Suprapubic skin (tissue), 4 donors: Measurements from ENCODE around the gene TRIM37.

Experiments
- POLR2A ChIP-seq, 2 donors: fragments of 450-650 bp; IDR thresholded peaks; one replicate each; pipeline ENCODE4 v1.6.1; 2017; ENCODE audit warnings: antibody characterized with exemption in 2 of 2, mild to moderate bottlenecking in 2 of 2, moderate library complexity in 2 of 2
- POLR2AphosphoS5 ChIP-seq, 3 donors: sonication (generic); formaldehyde crosslinking; IDR thresholded peaks; one replicate each; pipeline ENCODE4 v1.6.1; 2017; ENCODE audit warnings: antibody characterized with exemption in 3 of 3
- TF ChIP-seq, protein P1 (sequence below), 2 donors: fragments of 200-600 bp in 1 of 2; fragments of 450-650 bp in 1 of 2; sonication (generic) in 1 of 2; IDR thresholded peaks; one replicate each; pipeline ENCODE4 v1.5.1; 2016 to 2019; ENCODE audit warnings: antibody characterized with exemption in 2 of 2, mild to moderate bottlenecking in 1 of 2, moderate library complexity in 1 of 2

- TF ChIP-seq POLR2AphosphoS5 (IDR thresholded peaks at IDR 0.05), result no peak
- TF ChIP-seq, protein P1, sequence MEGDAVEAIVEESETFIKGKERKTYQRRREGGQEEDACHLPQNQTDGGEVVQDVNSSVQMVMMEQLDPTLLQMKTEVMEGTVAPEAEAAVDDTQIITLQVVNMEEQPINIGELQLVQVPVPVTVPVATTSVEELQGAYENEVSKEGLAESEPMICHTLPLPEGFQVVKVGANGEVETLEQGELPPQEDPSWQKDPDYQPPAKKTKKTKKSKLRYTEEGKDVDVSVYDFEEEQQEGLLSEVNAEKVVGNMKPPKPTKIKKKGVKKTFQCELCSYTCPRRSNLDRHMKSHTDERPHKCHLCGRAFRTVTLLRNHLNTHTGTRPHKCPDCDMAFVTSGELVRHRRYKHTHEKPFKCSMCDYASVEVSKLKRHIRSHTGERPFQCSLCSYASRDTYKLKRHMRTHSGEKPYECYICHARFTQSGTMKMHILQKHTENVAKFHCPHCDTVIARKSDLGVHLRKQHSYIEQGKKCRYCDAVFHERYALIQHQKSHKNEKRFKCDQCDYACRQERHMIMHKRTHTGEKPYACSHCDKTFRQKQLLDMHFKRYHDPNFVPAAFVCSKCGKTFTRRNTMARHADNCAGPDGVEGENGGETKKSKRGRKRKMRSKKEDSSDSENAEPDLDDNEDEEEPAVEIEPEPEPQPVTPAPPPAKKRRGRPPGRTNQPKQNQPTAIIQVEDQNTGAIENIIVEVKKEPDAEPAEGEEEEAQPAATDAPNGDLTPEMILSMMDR (IDR thresholded peaks at IDR 0.05), result no peak
- TF ChIP-seq POLR2A (IDR thresholded peaks at IDR 0.05), result no peak
Measured at GRCh38 chr17:59027750-59028149, 78.9 kb downstream of the TRIM37 start.
